Measurements from ENCODE around the gene BTF3. TPM values are rescaled to one million over a fixed set of nuclear protein-coding genes. Genes with fewer than 3 reads are reported as not detected.

The BTF3 gene
- total and polyA plus RNA-seq, 2 of the 8 experiments (the other 6 are each of a cell fraction or from before 2014, with no cell fraction given) = 396 to 754 TPM

DNA sequence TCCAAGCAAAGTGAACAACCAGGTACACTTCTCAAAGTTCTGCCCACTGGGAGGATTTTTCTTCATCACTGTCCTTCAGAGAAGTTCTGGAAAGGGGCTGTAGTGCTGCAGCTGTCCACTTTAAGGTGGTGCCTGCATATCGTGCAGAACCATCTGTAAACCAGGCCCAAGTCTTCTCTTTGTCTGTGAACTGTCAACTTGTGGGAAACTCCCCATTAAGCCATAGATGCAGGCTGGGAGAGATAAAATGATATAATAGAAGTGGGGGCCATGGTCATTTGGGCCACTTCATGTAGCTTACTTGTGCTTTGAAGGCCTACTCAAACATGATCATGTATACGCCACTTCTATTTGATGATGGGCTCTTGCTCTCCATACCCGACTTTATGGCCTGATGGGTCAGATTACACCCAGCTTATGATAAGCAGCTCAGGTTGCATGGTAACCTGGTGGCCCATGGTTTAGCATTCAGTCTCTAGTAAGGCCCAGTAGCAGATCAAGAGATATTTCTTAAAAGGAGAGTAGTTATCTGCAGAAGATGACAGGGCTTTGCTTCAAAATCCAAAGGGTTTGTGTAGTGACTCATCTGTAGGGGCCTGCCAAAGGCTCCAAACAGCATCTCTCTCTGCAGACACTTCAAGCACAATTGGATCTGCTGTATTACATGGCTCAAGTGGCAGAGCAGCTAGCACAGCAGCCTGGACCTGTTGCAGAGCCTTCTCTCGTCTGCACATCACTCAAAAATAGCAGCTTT lies 15.7 kb upstream of the BTF3 start:
- ChIA-PET CTCF (ENCODE audit: partially characterized antibody) (interaction anchor here (1.0 to 2.5 kb wide), 7 partner anchors 9 to 266 kb away, joined by 3 to 9 read pairs (median 5); partner anchors contain the start of gene BTF3), POLR2A (ENCODE audit: partially characterized antibody) (interaction anchor here (0.9 to 9.3 kb wide), 3 partner anchors 16 to 24 kb away, joined by 3 to 170 read pairs (median 3); partner anchors contain the start of gene BTF3)
- H3K23me2 ChIP-seq (ENCODE audit: low read depth, low read length) = no peaks in the 10 kb centered on the region; the same call in 1 of the 2 replicates
- H3K79me2 ChIP-seq (ENCODE audit: control insufficient read depth in 1 of 2, insufficient read depth in 2 of 2, low read length in 2 of 2) = no peaks in the 10 kb centered on the region
- no peak overlapping the region for H4K91ac ChIP-seq (replicated peaks; ENCODE audit: insufficient read length, low read length)
- no peaks in the 10 kb centered on the region for H3K36me3 ChIP-seq (ENCODE audit: control insufficient read depth in 2 of 4, insufficient read depth in 4 of 4, low read length in 3 of 4)
- no peaks in the 10 kb centered on the region for H3K27me3 ChIP-seq (replicated peaks in 1 of 4; ENCODE audit: control insufficient read depth in 3 of 4, extremely low read depth in 1 of 4, insufficient read depth in 3 of 4, low read length in 3 of 4)
- no peaks in the 10 kb centered on the region for H3K79me1 ChIP-seq (ENCODE audit: low read depth, low read length)
- H3K9me3 ChIP-seq (ENCODE audit: insufficient read depth in 2 of 2, low read depth in 1 of 2, low read length in 1 of 2) = no peaks in the 10 kb centered on the region
- no peak overlapping the region for H2AFZ ChIP-seq (ENCODE audit: low read length)
- H3K18ac ChIP-seq (ENCODE audit: extremely low read depth, low read length) = no peak overlapping the region
- H3K14ac ChIP-seq (ENCODE audit: insufficient read length) = no peak overlapping the region
- no peak overlapping the region for H3K4ac ChIP-seq (replicated peaks; ENCODE audit: insufficient read length, low read depth, low read length)
- peaks cover 8 to 15% (median 13%) of the 10 kb centered on the region in 4 experiments for H3K4me1 ChIP-seq (replicated peaks in 1 of 4; ENCODE audit: control insufficient read depth in 3 of 4, insufficient read depth in 4 of 4, low read length in 3 of 4)
- H3K9ac ChIP-seq (replicated peaks in 1 of 4; ENCODE audit: extremely low read depth in 1 of 4, low read depth in 3 of 4, low read length in 3 of 4) = no peak overlapping the region; a peak in 3 of 7 replicates
- H3K27ac ChIP-seq (ENCODE audit: low read depth, low read length) = no peak overlapping the region
- no peaks in the 10 kb centered on the region for H4K20me1 ChIP-seq (replicated peaks in 1 of 2; ENCODE audit: control insufficient read depth in 1 of 2, insufficient read depth in 2 of 2, low read length in 2 of 2)
- FAIRE-seq (no peak), DNase-seq (ENCODE audit: low read depth in 1 of 2, low spot score in 2 of 2) (no peak)
- peak overlapping the region; percentile 1; the same call in 1 of the 2 replicates for H2BK12ac ChIP-seq (ENCODE audit: low read depth, low read length)
- 85% methylated on average over 4 of the region's 4 CpGs; no CpG with 5 or more reads in 1 of the 2 experiments for WGBS, 2 experiments (ENCODE audit: extremely low coverage in 1 of 2, insufficient coverage in 1 of 2, insufficient read length in 1 of 2, insufficient replicate concordance in 2 of 2, low coverage in 1 of 2, low lambda C conversion rate in 2 of 2, missing lambda C conversion rate in 1 of 2)
- peak overlapping the region; percentile 19 for H2BK120ac ChIP-seq (replicated peaks; ENCODE audit: low read depth, low read length)
- H2BK20ac ChIP-seq (ENCODE audit: low read length) = peak overlapping the region; percentile 50; the same call in 1 of the 2 replicates
- H3K4me3 ChIP-seq (ENCODE audit: extremely low read depth in 1 of 4, insufficient read depth in 2 of 4, low read depth in 3 of 4, low read length in 4 of 4) = no peak overlapping the region
- H2BK15ac ChIP-seq (ENCODE audit: low read length) = peak overlapping the region; percentile 47; the same call in 1 of the 2 replicates
- no peak overlapping the region for H2AK5ac ChIP-seq (ENCODE audit: low read depth, low read length)
- no peak overlapping the region for H3K4me2 ChIP-seq (ENCODE audit: insufficient read depth in 1 of 2, low read depth in 2 of 2, low read length in 2 of 2)
- H3K56ac ChIP-seq (replicated peaks; ENCODE audit: insufficient read length, low read depth, low read length) = no peak overlapping the region
- H3K23ac ChIP-seq (ENCODE audit: insufficient read length) = no peak overlapping the region
- H2BK5ac ChIP-seq (ENCODE audit: low read depth, low read length) = no peak overlapping the region
- H4K5ac ChIP-seq (ENCODE audit: insufficient read length, low read depth, low read length) = no peak overlapping the region
- H4K8ac ChIP-seq (ENCODE audit: extremely low read depth, insufficient read depth, low read length) = no peak overlapping the region
- TF ChIP-seq RXRA (IDR thresholded peaks at IDR 0.05; ENCODE audit: insufficient read depth, low read depth, low read length) (no peak), CEBPB (IDR thresholded peaks at IDR 0.05; ENCODE audit: low read depth, low read length) (no peak), CBX5 (IDR thresholded peaks at IDR 0.05; ENCODE audit: low read depth, low read length) (no peak), EZH2 (IDR thresholded peaks at IDR 0.05; ENCODE audit: low read depth, low read length, severe bottlenecking) (no peak), USF2 (IDR thresholded peaks at IDR 0.05; ENCODE audit: low read length) (no peak), CHD2 (IDR thresholded peaks at IDR 0.05; ENCODE audit: low read length) (no peak), HDAC6 (IDR thresholded peaks at IDR 0.05; ENCODE audit: low read depth, low read length) (no peak), TBP (IDR thresholded peaks at IDR 0.05; ENCODE audit: low read depth, low read length) (no peak), ATF2 (IDR thresholded peaks at IDR 0.05; ENCODE audit: low read length) (no peak), POLR2A (IDR thresholded peaks at IDR 0.05; ENCODE audit: control extremely low read depth in 1 of 2, low read depth in 2 of 2, low read length in 2 of 2) (no peak)
